HepG2 (cell line): ENCODE data around the gene TCF23. TPM values are rescaled to one million over a fixed set of nuclear protein-coding genes. Genes with fewer than 3 reads are reported as not detected.
A peak's percentile ranks its signal among the peaks of the same experiment; 100 is the strongest.

Source experiments
- BRF2 ChIP-seq: sonication (generic); formaldehyde crosslinking; IDR thresholded peaks from 2 replicates; pipeline ENCODE4 v1.8.1; 2022; ENCODE audit warnings: mild to moderate bottlenecking, missing genetic modification reagents
- CSRNP2 ChIP-seq: sonication (generic); formaldehyde crosslinking; conservative IDR thresholded peaks from 2 replicates; pipeline ENCODE4 v1.8.0; 2022; ENCODE audit warnings: low read depth, missing genetic modification reagents
- DMAP1 ChIP-seq: IDR thresholded peaks from 2 replicates; pipeline ENCODE4 v1.6.1; 2016
- ELF1 ChIP-seq: sonication (generic); formaldehyde crosslinking; IDR thresholded peaks from 2 replicates; pipeline ENCODE4 v1.4.0; 2020; ENCODE audit warnings: missing genetic modification reagents
- ERF ChIP-seq: IDR thresholded peaks from 2 replicates; pipeline ENCODE4 v1.6.1; 2018; ENCODE audit warnings: missing biosample characterization, missing genetic modification reagents
- JDP2 ChIP-seq: sonication (generic); formaldehyde crosslinking; IDR thresholded peaks from 2 replicates; pipeline ENCODE4 v1.8.1; 2022; ENCODE audit warnings: missing genetic modification reagents, borderline replicate concordance
- JUN ChIP-seq: sonication (generic); formaldehyde crosslinking; IDR thresholded peaks from 2 replicates; pipeline ENCODE4 v1.4.0; 2020; ENCODE audit warnings: mild to moderate bottlenecking, missing genetic modification reagents
- JUND ChIP-seq: sonication (generic); formaldehyde crosslinking; IDR thresholded peaks from 2 replicates; pipeline ENCODE4 v1.8.0; 2022; ENCODE audit warnings: mild to moderate bottlenecking, missing genetic modification reagents
- KLF16 ChIP-seq, 2 experiments: sonication (generic) in 1 of 2; formaldehyde crosslinking in 1 of 2; IDR thresholded peaks; 2 replicates each; pipeline versions ENCODE4 v1.6.1 to v1.8.0; 2016 to 2023; ENCODE audit warnings: missing genetic modification reagents in 2 of 2, missing compliant biosample characterization in 1 of 2
- MEIS1 ChIP-seq: sonication (generic); formaldehyde crosslinking; IDR thresholded peaks from 2 replicates; pipeline ENCODE4 v1.9.0; 2021; ENCODE audit warnings: mild to moderate bottlenecking, missing genetic modification reagents, moderate library complexity, borderline replicate concordance
- MLXIP ChIP-seq: sonication (generic); formaldehyde crosslinking; IDR thresholded peaks from 2 replicates; pipeline ENCODE4 v1.9.0; 2021; ENCODE audit warnings: missing genetic modification reagents, borderline replicate concordance
- NCOR1 ChIP-seq: fragments of 200-600 bp; sonication (generic); IDR thresholded peaks from 2 replicates; pipeline ENCODE4 v1.7.0; 2017; ENCODE audit warnings: antibody characterized with exemption, low read length, borderline replicate concordance
- PRDM10 ChIP-seq: sonication (generic); formaldehyde crosslinking; IDR thresholded peaks from 2 replicates; pipeline ENCODE4 v1.4.0; 2020; ENCODE audit warnings: low read depth, missing genetic modification reagents
- SOX13 ChIP-seq, 3 experiments: fragments of 450-650 bp in 1 of 3; sonication (generic) in 1 of 3; formaldehyde crosslinking in 1 of 3; IDR thresholded peaks in 2 of 3; conservative IDR thresholded peaks in 1 of 3; 2 replicates each; pipeline versions ENCODE4 v1.5.0 to v1.6.1; 2016 to 2020; ENCODE audit warnings: antibody characterized with exemption in 1 of 3, mild to moderate bottlenecking in 1 of 3, missing compliant biosample characterization in 1 of 3, missing genetic modification reagents in 1 of 3, moderate library complexity in 1 of 3
- TRIM24 ChIP-seq: sonication (generic); formaldehyde crosslinking; IDR thresholded peaks from 2 replicates; pipeline ENCODE4 v1.8.0; 2022; ENCODE audit warnings: mild to moderate bottlenecking, missing genetic modification reagents
- ZNF549 ChIP-seq: sonication (generic); formaldehyde crosslinking; IDR thresholded peaks from 2 replicates; pipeline ENCODE4 v1.5.0; 2020; ENCODE audit warnings: missing genetic modification reagents
- ZNF562 ChIP-seq: sonication (generic); formaldehyde crosslinking; IDR thresholded peaks from 2 replicates; pipeline ENCODE4 v1.8.0; 2022; ENCODE audit warnings: missing genetic modification reagents, borderline replicate concordance
- ZNF614 ChIP-seq: IDR thresholded peaks from 2 replicates; pipeline ENCODE4 v1.6.1; 2018; ENCODE audit warnings: missing biosample characterization, missing genetic modification reagents, inconsistent platforms, borderline replicate concordance
- polyA plus RNA-seq, 8 experiments: library from polyadenylated mRNA; depleted of rRNA in 3 of 8; stranded (reverse) in 7 of 8; unstranded in 1 of 8; fragments of >200 nt; fragmentation: Illumina TruSeq in 4 of 8; extraction: Trizol in 4 of 8; gene quantifications; 2 replicates each; pipeline versions ENCODE4 v1.2.1 to v1.2.3, GENCODE V29; 2011 to 2016; ENCODE audit warnings: low read depth in 4 of 8, missing spikeins in 1 of 8, mixed read lengths in 1 of 8; ENCODE audit not compliant: insufficient read depth in 1 of 8
- total RNA-seq, 5 experiments: library from RNA; depleted of rRNA; stranded (reverse); fragments of >200 nt; fragmentation: Illumina TruSeq; extraction: Trizol; gene quantifications; 2 replicates each; pipeline ENCODE4 v1.2.3, GENCODE V29; 2016; ENCODE audit warnings: low read depth in 1 of 5

Gene TCF23
- total and polyA plus RNA-seq, 2 of the 13 experiments (the other 11 are each of a cell fraction or from before 2014, with no cell fraction given), result 0.02 to 1.4 TPM

GRCh38 chr2:27177441-27178351 lies 28.9 kb downstream of the TCF23 start (continued):
- TF ChIP-seq PRDM10 (CRISPR knock-in tag), result peak; percentile 44; the same call in 1 of the 2 replicates
- no peak for TF ChIP-seq CSRNP2
- TF ChIP-seq ELF1 (CRISPR knock-in tag), result peak; percentile 54; the same call in 1 of the 2 replicates
- TF ChIP-seq ZNF562 (CRISPR knock-in tag), result no peak
- no peak for TF ChIP-seq TRIM24
- TF ChIP-seq JDP2, result no peak; the same call in 1 of the 2 replicates
- no peak for TF ChIP-seq BRF2
- TF ChIP-seq JUND (CRISPR knock-in tag), result no peak
- TF ChIP-seq JUN (CRISPR knock-in tag), result no peak; the same call in 1 of the 2 replicates
- no peak; the same call in none of the 2 replicates for TF ChIP-seq ZNF614
- TF ChIP-seq SOX13 (IDR thresholded peaks at IDR 0.05), result peak; percentile 94
- peak in 1 of 2 experiments; percentile 98; a peak in 2 of 4 replicates for TF ChIP-seq SOX13 (CRISPR knock-in tag; conservative IDR thresholded peaks at IDR 0.05 in 1 of 2, IDR thresholded peaks at IDR 0.05 in 1 of 2)
- TF ChIP-seq DMAP1 (CRISPR knock-in tag), result 0 out of 2 replicates have a peak, but pooled peaks have one; percentile 26
- TF ChIP-seq KLF16 (CRISPR knock-in tag; IDR thresholded peaks at IDR 0.05), result peak in 1 of 2 experiments; percentile 90; a peak in 2 of 4 replicates
- peak; percentile 76 for TF ChIP-seq ERF (CRISPR knock-in tag)
- no peak for TF ChIP-seq ZNF549 (CRISPR knock-in tag)
- TF ChIP-seq MEIS1 (CRISPR knock-in tag), result peak; percentile 92; the same call in 1 of the 2 replicates
- peak; percentile 66; the same call in 1 of the 2 replicates for TF ChIP-seq MLXIP
- peak; percentile 100 for TF ChIP-seq NCOR1
